Heart right ventricle (tissue), 16 donors: ENCODE data around the gene BMS1. TPM values are rescaled to one million over a fixed set of nuclear protein-coding genes. Genes with fewer than 3 reads are reported as not detected.
"Not testable (repeated sequence)": the region's sequence is repeated elsewhere in the genome, so short reads cannot be mapped to it uniquely, and the experiment has no call there.

Experiments
- ATAC-seq, 8 donors: fragments of 200-7000 bp; cut with Tn5 transposase; one replicate each; pipeline ENCODE4 v1.9.1; 2020; ENCODE audit warnings: mild to moderate bottlenecking in 8 of 8, moderate library complexity in 8 of 8, moderate number of reproducible peaks in 1 of 8
- DNase-seq, 2 donors: peaks; one replicate each; pipeline ENCODE4 v3.0.0-alpha.2; 2020
- H3K27ac ChIP-seq, 10 donors: fragments of 200-600 bp; sonication (generic) in 2 of 10; one replicate each; pipeline versions ENCODE4 v1.5.0 to v1.8.0; 2020 to 2022; ENCODE audit warnings: mild to moderate bottlenecking in 3 of 10
- H3K27me3 ChIP-seq, 7 donors: fragments of 200-600 bp; one replicate each; pipeline ENCODE4 v1.8.0; 2021 to 2022; ENCODE audit warnings: mild to moderate bottlenecking in 2 of 7
- H3K36me3 ChIP-seq, 9 donors: fragments of 200-600 bp; sonication (generic) in 1 of 9; one replicate each; pipeline versions ENCODE4 v1.5.0 to v1.8.0; 2020 to 2022; ENCODE audit warnings: mild to moderate bottlenecking in 2 of 9
- H3K4me1 ChIP-seq, 9 donors: fragments of 200-600 bp; sonication (generic) in 1 of 9; one replicate each; pipeline versions ENCODE4 v1.5.0 to v1.8.0; 2020 to 2022; ENCODE audit warnings: mild to moderate bottlenecking in 4 of 9
- H3K4me3 ChIP-seq, 10 donors: fragments of 200-600 bp; sonication (generic) in 2 of 10; one replicate each; pipeline versions ENCODE4 v1.5.0 to v1.8.0; 2020 to 2022; ENCODE audit warnings: mild to moderate bottlenecking in 7 of 10, moderate library complexity in 2 of 10
- H3K9me3 ChIP-seq, 11 donors: fragments of 200-600 bp in 10 of 11; sonication (generic) in 2 of 11; one replicate each; pipeline versions ENCODE4 v1.5.0 to v1.8.0; 2013 to 2022; ENCODE audit warnings: mild to moderate bottlenecking in 2 of 11, control low read depth in 1 of 11, moderate library complexity in 1 of 11
- WGBS, 2 donors: extraction: QIAGEN DNeasy Blood & Tissue Kit; methylation state at CpG; one replicate each; pipeline ENCODE4 v1.1.7; 2013; ENCODE audit warnings: inconsistent platforms in 1 of 2; 5-methylcytosine and 5-hydroxymethylcytosine counted together
- intact Hi-C, 10 donors: fragments of 100-400 bp; cut with DNase I; formaldehyde crosslinking; loops; one replicate each; pipeline versions ENCODE4 v1.11.1 to v1.14.2; 2022
- polyA plus RNA-seq, 2 donors: library from polyadenylated mRNA; stranded (reverse); fragments of 200-250 nt; gene quantifications; one replicate each; pipeline ENCODE4 v1.2.3, GENCODE V29; 2013
- total RNA-seq, 10 donors: library from RNA; stranded (reverse); fragmentation: NEBNext Ultra II Directional in 3 of 10; extraction: Animal tissue kit (Norgen Biotek cat#: 25700) in 3 of 10; gene quantifications; one replicate each; pipeline versions ENCODE4 v1.2.1 to v1.2.4, GENCODE V29; 2021 to 2023
- TF ChIP-seq, protein P1 (sequence below), 9 donors: fragments of 200-600 bp; sonication (generic) in 2 of 9; IDR thresholded peaks; one replicate each; pipeline versions ENCODE4 v1.5.0 to v1.8.0; 2021 to 2022; ENCODE audit warnings: antibody characterized with exemption in 9 of 9, mild to moderate bottlenecking in 5 of 9, moderate library complexity in 1 of 9
- donor health status: Arrhythmogenic right ventricular cardiomyopathy.
- donor health status: ischemic (EF 13 %, LVEDD 7.1; RV severe dilation, severe dysfunction).
- donor health status: healthy with polysubstance abuse.
- donor health status: DM: no; HTN: yes; CAD: no.
- donor health status: DM: no; HTN: no; CAD: no.
- donor health status: ischemic (EF 25% LVEDD 6.9; RV normal size, moderate dysfunction).
- donor health status: ischemic (EF 25% LVEDD 5.7; RV mildly dilated, moderate dysfunction).
- donor health status: healthy.
- donor health status: DM: yes; HTN: yes; CAD: no.
- donor health status: Ischemic cardiomyopathy.
- donor health status: ischemic (EF 35%, LVEDD 5.7; RV mildly dilated, moderate dysfunction).
- donor health status: nonischemic (EF 11% LVEDD 7.7; RV severe dilation, severe dysfunction).
- donor health status: DM: yes; HTN: yes; CAD: no.
- donor health status: PGD.
- donor health status: ischemic (EF 29% LVEDD 5.4; RV normal size, mild dysfunction).
- donor health status: nonischemic (EF 23%, LVEDD 6.1; RV moderate dilation, normal function).

BMS1 gene
- total and polyA plus RNA-seq, 12 donors: 8.0 to 16.5 (median 13.2) TPM

- WGBS, 2 donors: 90 to 93% methylated on average over 9 of the region's 9 CpGs
- TF ChIP-seq, protein P1, sequence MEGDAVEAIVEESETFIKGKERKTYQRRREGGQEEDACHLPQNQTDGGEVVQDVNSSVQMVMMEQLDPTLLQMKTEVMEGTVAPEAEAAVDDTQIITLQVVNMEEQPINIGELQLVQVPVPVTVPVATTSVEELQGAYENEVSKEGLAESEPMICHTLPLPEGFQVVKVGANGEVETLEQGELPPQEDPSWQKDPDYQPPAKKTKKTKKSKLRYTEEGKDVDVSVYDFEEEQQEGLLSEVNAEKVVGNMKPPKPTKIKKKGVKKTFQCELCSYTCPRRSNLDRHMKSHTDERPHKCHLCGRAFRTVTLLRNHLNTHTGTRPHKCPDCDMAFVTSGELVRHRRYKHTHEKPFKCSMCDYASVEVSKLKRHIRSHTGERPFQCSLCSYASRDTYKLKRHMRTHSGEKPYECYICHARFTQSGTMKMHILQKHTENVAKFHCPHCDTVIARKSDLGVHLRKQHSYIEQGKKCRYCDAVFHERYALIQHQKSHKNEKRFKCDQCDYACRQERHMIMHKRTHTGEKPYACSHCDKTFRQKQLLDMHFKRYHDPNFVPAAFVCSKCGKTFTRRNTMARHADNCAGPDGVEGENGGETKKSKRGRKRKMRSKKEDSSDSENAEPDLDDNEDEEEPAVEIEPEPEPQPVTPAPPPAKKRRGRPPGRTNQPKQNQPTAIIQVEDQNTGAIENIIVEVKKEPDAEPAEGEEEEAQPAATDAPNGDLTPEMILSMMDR (IDR thresholded peaks at IDR 0.05): no peak
- H3K27ac ChIP-seq: no peak overlapping the region
- H3K9me3 ChIP-seq: no peaks in the 10 kb centered on the region
- H3K4me3 ChIP-seq: no peak overlapping the region
- ATAC-seq: no peak
- H3K27me3 ChIP-seq: peaks cover 0 to 34% (median 29%) of the 10 kb centered on the region in 7 donors
- peaks cover 8 to 30% (median 24%) of the 10 kb centered on the region in 9 donors for H3K4me1 ChIP-seq
- intact Hi-C loops: loop anchor here in 2 of 10 donors (5.0 kb wide), 2 partner anchors 209 to 239 kb away; partner anchors contain the start of gene RET (in 1 of the 2)
- H3K36me3 ChIP-seq: no peaks in the 10 kb centered on the region
- DNase-seq: no peak
Measured at GRCh38 chr10:42868530-42868929, 85.9 kb downstream of the BMS1 start.

- ATAC-seq (no peak), DNase-seq (no peak)
- WGBS, 2 donors: 90 to 93% methylated on average over 9 of the region's 9 CpGs
- H3K36me3 ChIP-seq: no peaks in the 10 kb centered on the region
- TF ChIP-seq, protein P1 (IDR thresholded peaks at IDR 0.05): no peak
- H3K27ac ChIP-seq: no peak overlapping the region
- H3K4me3 ChIP-seq: no peak overlapping the region
- H3K27me3 ChIP-seq: peaks cover 0 to 27% (median 17%) of the 10 kb centered on the region in 7 donors
- intact Hi-C loops: loop anchor here in 4 of 10 donors (5.0 to 10.0 kb wide), 4 partner anchors 205 to 237 kb away; partner anchors contain the start of gene RET (in 2 of the 4)
- peaks cover 8 to 30% (median 24%) of the 10 kb centered on the region in 9 donors for H3K4me1 ChIP-seq
- no peaks in the 10 kb centered on the region for H3K9me3 ChIP-seq
Measured at GRCh38 chr10:42869977-42870350, 87.4 kb downstream of the BMS1 start.

DNA sequence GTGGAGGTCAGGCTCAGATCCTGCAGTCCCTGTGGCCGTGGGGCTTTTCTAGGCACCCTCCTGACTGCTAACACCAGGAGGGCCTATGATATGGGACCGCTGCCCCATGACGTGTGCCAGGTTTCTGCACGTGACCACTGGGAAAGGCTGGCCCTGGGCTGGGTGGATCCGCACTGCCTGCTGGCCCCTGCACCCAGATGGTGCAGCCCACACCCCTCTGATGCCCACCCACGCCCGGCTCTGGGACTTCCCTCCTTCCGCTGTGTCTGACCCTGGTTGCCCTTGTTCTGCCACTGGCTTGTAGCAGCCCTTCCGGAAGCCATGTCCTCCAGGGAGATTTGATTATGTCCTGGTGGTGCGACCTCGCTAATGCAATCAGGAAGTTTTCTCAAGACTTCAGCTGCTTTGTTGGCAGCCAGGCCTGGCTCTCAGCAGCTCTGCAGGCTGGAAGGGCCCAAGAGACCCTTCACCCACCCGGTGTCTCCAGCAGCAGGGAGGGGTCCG lies 88.6 kb downstream of the BMS1 start:
- Histone ChIP-seq H3K4me1 (peaks cover 6 to 33% (median 22%) of the 10 kb centered on the region in 9 donors), H3K27me3 (peaks cover 0 to 21% (median 5%) of the 10 kb centered on the region in 7 donors)
- not testable (repeated sequence) for ATAC-seq, H3K4me3 ChIP-seq, H3K9me3 ChIP-seq, H3K27ac ChIP-seq, H3K36me3 ChIP-seq
- intact Hi-C loops: loop anchor here in 2 of 10 donors (10.0 kb wide), 2 partner anchors 204 to 214 kb away; partner anchors contain the start of gene RET (in 1 of the 2)
- TF ChIP-seq, protein P1 (IDR thresholded peaks at IDR 0.05): peak in 4 of 9 donors; percentile 4 to 17 (median 12)
- DNase-seq: peak; percentile 22 to 52
- WGBS, 2 donors: 33 to 45% methylated on average over 13 of the region's 13 CpGs

- no peak for DNase-seq
- H3K36me3 ChIP-seq: no peaks in the 10 kb centered on the region
- H3K27ac ChIP-seq: no peak overlapping the region
- no peak overlapping the region for H3K4me3 ChIP-seq
- intact Hi-C loops: loop anchor here in 2 of 10 donors (10.0 kb wide), 2 partner anchors 203 to 213 kb away; partner anchors contain the start of gene RET (in 1 of the 2)
- WGBS, 2 donors: 70 to 78% methylated on average over 6 of the region's 6 CpGs
- no peaks in the 10 kb centered on the region for H3K9me3 ChIP-seq
- H3K4me1 ChIP-seq: peaks cover 3 to 29% (median 17%) of the 10 kb centered on the region in 9 donors
- TF ChIP-seq, protein P1 (IDR thresholded peaks at IDR 0.05): no peak
- no peak for ATAC-seq
- H3K27me3 ChIP-seq: peaks cover 0 to 21% (median 3%) of the 10 kb centered on the region in 7 donors
Measured at GRCh38 chr10:42871823-42872222, 89.2 kb downstream of the BMS1 start.
